HCT116 (cell line): Measurements from ENCODE around the gene GRM2. TPM values are rescaled to one million over a fixed set of nuclear protein-coding genes. Genes with fewer than 3 reads are reported as not detected.
"Not testable (repeated sequence)": the region's sequence is repeated elsewhere in the genome, so short reads cannot be mapped to it uniquely, and the experiment has no call there.

Experiments used
- ATAC-seq: fragments of 200-7000 bp; cut with Tn5 transposase; 2 replicates; pipeline ENCODE4 v1.9.1; 2020; ENCODE audit warnings: mild to moderate bottlenecking, moderate library complexity
- BruUV-seq: library from RNA; stranded (reverse); fragments of 400-500 nt; replicated peaks from 2 replicates; lab custom pipeline; 2021; lab: Mats Ljungman, UMichigan
- CTCF ChIA-PET: fragments of 300-600 bp; sonication (Branson Sonifier 250); formaldehyde crosslinking; loops from one replicate; lab custom pipeline; 2021; ENCODE audit warnings: antibody characterized with exemption; lab: Charles Lee
- POLR2A ChIA-PET: fragments of 300-600, 350-600 bp; sonication (Branson Sonifier 250); formaldehyde crosslinking; loops from one replicate; lab custom pipeline; 2021; ENCODE audit warnings: antibody characterized with exemption; lab: Charles Lee
- RAD21 ChIA-PET, 2 experiments: fragments of 300-600 bp; sonication (Branson Sonifier 250); formaldehyde crosslinking; loops; one replicate each; lab custom pipeline; 2023; ENCODE audit warnings: low total read pairs in 2 of 2; ENCODE audit not compliant: uncharacterized antibody in 2 of 2, unreplicated experiment in 2 of 2, low non-redundant PET in 1 of 2; lab: Charles Lee
- DNase-seq: peaks from one replicate; pipeline ENCODE4 v3.0.0-alpha.2; 2010; ENCODE audit warnings: low read depth, low spot score
- H2AFZ ChIP-seq: fragments of 200-600 bp; shearing (Covaris generic), sonication (generic); 2 replicates; pipeline ENCODE4 v1.6.1; 2017; ENCODE audit warnings: low read depth, mixed run types, mixed read lengths, antibody characterized with exemption, low read length; ENCODE audit not compliant: poor library complexity, severe bottlenecking
- H3K27ac ChIP-seq: 2 replicates; pipeline ENCODE4 v1.5.1; 2012; ENCODE audit warnings: low read depth, low read length
- H3K27me3 ChIP-seq: fragments of 200-600 bp; sonication (generic); 2 replicates; pipeline ENCODE4 v1.6.1; 2016; ENCODE audit warnings: mixed run types, low read length, mixed read lengths; ENCODE audit not compliant: insufficient read depth
- H3K36me3 ChIP-seq, 2 experiments: fragments of 200-500 bp in 1 of 2; fragments of 200-600 bp in 1 of 2; sonication (Bioruptor generic) in 1 of 2; sonication (generic) in 1 of 2; 2 replicates each; pipeline versions ENCODE4 v1.5.1 to v1.6.1; 2014 to 2016; ENCODE audit warnings: low read length in 2 of 2, inconsistent platforms in 1 of 2, mixed read lengths in 1 of 2, mixed run types in 1 of 2; ENCODE audit not compliant: insufficient read depth in 2 of 2, control insufficient read depth in 1 of 2
- H3K4me1 ChIP-seq, 2 experiments: fragments of 200-600 bp in 1 of 2; sonication (generic) in 1 of 2; 2 replicates each; pipeline versions ENCODE4 v1.5.1 to v1.6.1; 2012 to 2017; ENCODE audit warnings: low read length in 2 of 2, inconsistent platforms in 1 of 2, mild to moderate bottlenecking in 1 of 2, mixed read lengths in 1 of 2, mixed run types in 1 of 2, moderate library complexity in 1 of 2; ENCODE audit not compliant: insufficient read depth in 2 of 2, control insufficient read depth in 1 of 2
- H3K4me2 ChIP-seq: fragments of 200-600 bp; sonication (generic); 2 replicates; pipeline ENCODE4 v1.6.1; 2017; ENCODE audit warnings: mixed run types, low read length, mixed read lengths
- H3K4me3 ChIP-seq, 2 experiments: fragments of 200-600 bp in 1 of 2; sonication (generic) in 1 of 2; replicated peaks in 1 of 2; 2 replicates each; pipeline ENCODE4 v1.5.1; 2011 to 2016; ENCODE audit warnings: low read length in 2 of 2, control low read depth in 1 of 2, low read depth in 1 of 2, mild to moderate bottlenecking in 1 of 2, mixed read lengths in 1 of 2, mixed run types in 1 of 2
- H3K79me2 ChIP-seq: fragments of 200-600 bp; sonication (generic); 2 replicates; pipeline ENCODE4 v1.6.1; 2017; ENCODE audit warnings: mild to moderate bottlenecking, mixed run types, low read length, moderate library complexity, mixed read lengths; ENCODE audit not compliant: insufficient read depth
- H3K9ac ChIP-seq: fragments of 200-600 bp; sonication (generic); 2 replicates; pipeline ENCODE4 v1.6.1; 2016; ENCODE audit warnings: low read length, mixed read lengths
- H3K9me2 ChIP-seq: fragments of 200-600 bp; sonication (generic), shearing (Covaris generic); 2 replicates; pipeline ENCODE4 v1.6.1; 2017; ENCODE audit warnings: mixed run types, mild to moderate bottlenecking, moderate library complexity; ENCODE audit not compliant: insufficient read depth
- H3K9me3 ChIP-seq, 2 experiments: fragments of 200-500 bp in 1 of 2; fragments of 200-600 bp in 1 of 2; sonication (Bioruptor generic) in 1 of 2; sonication (generic) in 1 of 2; 2 replicates each; pipeline ENCODE4 v1.6.1; 2014 to 2017; ENCODE audit warnings: low read length in 2 of 2, mixed read lengths in 2 of 2, inconsistent platforms in 1 of 2, low read depth in 1 of 2, mild to moderate bottlenecking in 1 of 2, mixed run types in 1 of 2, moderate library complexity in 1 of 2; ENCODE audit not compliant: control insufficient read depth in 1 of 2, insufficient read depth in 1 of 2
- H4K20me1 ChIP-seq: fragments of 200-600 bp; sonication (generic), shearing (Covaris generic); 2 replicates; pipeline ENCODE4 v1.6.1; 2017; ENCODE audit warnings: mixed run types, mild to moderate bottlenecking, moderate library complexity; ENCODE audit not compliant: insufficient read depth
- CBX3 ChIP-seq: IDR thresholded peaks from 2 replicates; pipeline ENCODE4 v1.6.1; 2012; ENCODE audit warnings: low read depth
- CEBPB ChIP-seq: IDR thresholded peaks from 2 replicates; pipeline ENCODE4 v1.6.1; 2012; ENCODE audit warnings: low read depth
- EGR1 ChIP-seq: IDR thresholded peaks from 2 replicates; pipeline ENCODE4 v1.6.1; 2012; ENCODE audit warnings: low read depth
- EZH2 ChIP-seq: fragments of 200-600 bp; sonication (generic); IDR thresholded peaks from 2 replicates; pipeline ENCODE4 v1.6.1; 2017; ENCODE audit warnings: antibody characterized with exemption, mixed run types
- FOSL1 ChIP-seq: IDR thresholded peaks from 2 replicates; pipeline ENCODE4 v1.6.1; 2012; ENCODE audit warnings: low read depth
- SRF ChIP-seq: IDR thresholded peaks from 2 replicates; pipeline ENCODE4 v1.6.1; 2012; ENCODE audit warnings: low read depth
- ZNF274 ChIP-seq: fragments of 200-500 bp; sonication (Bioruptor generic); IDR thresholded peaks from 2 replicates; pipeline ENCODE4 v1.6.1; 2014; ENCODE audit warnings: mild to moderate bottlenecking, low read depth, low read length, inconsistent platforms
- intact Hi-C: fragments of 100-400 bp; cut with micrococcal nuclease; formaldehyde crosslinking; loops from 2 replicates; pipeline ENCODE4 v1.10.0; 2022
- total RNA-seq: library from RNA; stranded (reverse); gene quantifications from one replicate; pipeline ENCODE4 v1.2.1, GENCODE V29; 2021; ENCODE audit not compliant: unreplicated experiment
- TF ChIP-seq, protein P1 (sequence below): IDR thresholded peaks from 2 replicates; pipeline ENCODE4 v1.6.1; 2012
- TF ChIP-seq, protein P2 (sequence below): IDR thresholded peaks from 2 replicates; pipeline ENCODE4 v1.6.1; 2012; ENCODE audit warnings: low read depth
- TF ChIP-seq, protein P3 (sequence below): IDR thresholded peaks from 2 replicates; pipeline ENCODE4 v1.6.1; 2011; ENCODE audit warnings: mild to moderate bottlenecking, low read length, moderate library complexity; ENCODE audit not compliant: insufficient replicate concordance; ENCODE audit errors: extremely low read depth

GRM2 gene
- total RNA-seq, 1 experiment from 2014 or later = 0.32 TPM

DNA sequence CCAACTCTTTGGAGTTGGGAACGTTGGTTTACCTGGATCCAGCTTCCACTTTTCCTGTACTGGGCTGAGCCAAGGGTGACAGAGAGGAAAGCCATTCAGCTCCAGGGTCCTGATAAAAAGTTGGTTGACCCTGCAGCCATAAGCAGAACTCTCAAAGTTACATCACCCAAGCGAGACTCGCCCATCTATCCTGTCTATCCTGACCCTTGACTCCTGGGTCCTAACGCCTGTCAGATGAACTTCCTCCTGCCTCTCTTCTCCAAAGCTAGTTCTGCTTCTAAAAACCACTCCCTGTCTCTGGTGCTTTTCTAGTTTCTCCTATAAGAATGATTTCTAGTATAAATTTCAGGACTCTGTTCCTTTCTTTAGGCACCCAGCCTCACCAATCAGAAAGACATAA lies 36.1 kb downstream of the GRM2 start:
- H3K4me3 ChIP-seq, H3K9ac ChIP-seq, H3K79me2 ChIP-seq, BruUV-seq, H2AFZ ChIP-seq, DNase-seq, H4K20me1 ChIP-seq, CTCF ChIA-PET, H3K27ac ChIP-seq, RAD21 ChIA-PET, intact Hi-C loops, H3K4me1 ChIP-seq, H3K36me3 ChIP-seq, H3K27me3 ChIP-seq, H3K9me2 ChIP-seq, POLR2A ChIA-PET, H3K9me3 ChIP-seq, ATAC-seq, H3K4me2 ChIP-seq: not testable (repeated sequence)
- peak; percentile 23; the same call in 1 of the 2 replicates for TF ChIP-seq FOSL1

DNA sequence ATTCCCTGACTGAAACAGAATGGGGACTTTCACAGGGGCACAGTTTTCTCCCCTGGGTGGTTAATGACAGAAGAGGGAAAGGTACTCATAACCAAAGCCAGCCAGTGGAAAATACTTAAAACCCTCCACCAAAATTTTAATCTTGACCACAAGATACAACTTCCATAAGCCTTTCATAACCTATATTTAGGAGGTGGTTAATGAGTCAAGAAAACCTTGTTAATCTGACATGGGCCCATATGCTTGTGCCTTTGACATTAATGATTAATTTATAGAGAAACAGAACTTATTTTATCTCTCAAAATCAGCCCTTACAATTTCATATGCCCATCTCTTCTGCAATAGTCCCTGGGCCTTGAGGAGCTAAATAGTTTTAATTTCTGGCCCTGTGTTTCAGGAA lies 41.0 kb downstream of the GRM2 start:
- RAD21 ChIA-PET = no interaction called here
- TF ChIP-seq CEBPB (no peak), CBX3 (no peak), SRF (no peak), EGR1 (no peak), ZNF274 (no peak), EZH2 (no peak)
- TF ChIP-seq, protein P1, sequence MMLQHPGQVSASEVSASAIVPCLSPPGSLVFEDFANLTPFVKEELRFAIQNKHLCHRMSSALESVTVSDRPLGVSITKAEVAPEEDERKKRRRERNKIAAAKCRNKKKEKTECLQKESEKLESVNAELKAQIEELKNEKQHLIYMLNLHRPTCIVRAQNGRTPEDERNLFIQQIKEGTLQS = no peak
- TF ChIP-seq, protein P2, sequence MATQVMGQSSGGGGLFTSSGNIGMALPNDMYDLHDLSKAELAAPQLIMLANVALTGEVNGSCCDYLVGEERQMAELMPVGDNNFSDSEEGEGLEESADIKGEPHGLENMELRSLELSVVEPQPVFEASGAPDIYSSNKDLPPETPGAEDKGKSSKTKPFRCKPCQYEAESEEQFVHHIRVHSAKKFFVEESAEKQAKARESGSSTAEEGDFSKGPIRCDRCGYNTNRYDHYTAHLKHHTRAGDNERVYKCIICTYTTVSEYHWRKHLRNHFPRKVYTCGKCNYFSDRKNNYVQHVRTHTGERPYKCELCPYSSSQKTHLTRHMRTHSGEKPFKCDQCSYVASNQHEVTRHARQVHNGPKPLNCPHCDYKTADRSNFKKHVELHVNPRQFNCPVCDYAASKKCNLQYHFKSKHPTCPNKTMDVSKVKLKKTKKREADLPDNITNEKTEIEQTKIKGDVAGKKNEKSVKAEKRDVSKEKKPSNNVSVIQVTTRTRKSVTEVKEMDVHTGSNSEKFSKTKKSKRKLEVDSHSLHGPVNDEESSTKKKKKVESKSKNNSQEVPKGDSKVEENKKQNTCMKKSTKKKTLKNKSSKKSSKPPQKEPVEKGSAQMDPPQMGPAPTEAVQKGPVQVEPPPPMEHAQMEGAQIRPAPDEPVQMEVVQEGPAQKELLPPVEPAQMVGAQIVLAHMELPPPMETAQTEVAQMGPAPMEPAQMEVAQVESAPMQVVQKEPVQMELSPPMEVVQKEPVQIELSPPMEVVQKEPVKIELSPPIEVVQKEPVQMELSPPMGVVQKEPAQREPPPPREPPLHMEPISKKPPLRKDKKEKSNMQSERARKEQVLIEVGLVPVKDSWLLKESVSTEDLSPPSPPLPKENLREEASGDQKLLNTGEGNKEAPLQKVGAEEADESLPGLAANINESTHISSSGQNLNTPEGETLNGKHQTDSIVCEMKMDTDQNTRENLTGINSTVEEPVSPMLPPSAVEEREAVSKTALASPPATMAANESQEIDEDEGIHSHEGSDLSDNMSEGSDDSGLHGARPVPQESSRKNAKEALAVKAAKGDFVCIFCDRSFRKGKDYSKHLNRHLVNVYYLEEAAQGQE = no peak
- TF ChIP-seq, protein P3, sequence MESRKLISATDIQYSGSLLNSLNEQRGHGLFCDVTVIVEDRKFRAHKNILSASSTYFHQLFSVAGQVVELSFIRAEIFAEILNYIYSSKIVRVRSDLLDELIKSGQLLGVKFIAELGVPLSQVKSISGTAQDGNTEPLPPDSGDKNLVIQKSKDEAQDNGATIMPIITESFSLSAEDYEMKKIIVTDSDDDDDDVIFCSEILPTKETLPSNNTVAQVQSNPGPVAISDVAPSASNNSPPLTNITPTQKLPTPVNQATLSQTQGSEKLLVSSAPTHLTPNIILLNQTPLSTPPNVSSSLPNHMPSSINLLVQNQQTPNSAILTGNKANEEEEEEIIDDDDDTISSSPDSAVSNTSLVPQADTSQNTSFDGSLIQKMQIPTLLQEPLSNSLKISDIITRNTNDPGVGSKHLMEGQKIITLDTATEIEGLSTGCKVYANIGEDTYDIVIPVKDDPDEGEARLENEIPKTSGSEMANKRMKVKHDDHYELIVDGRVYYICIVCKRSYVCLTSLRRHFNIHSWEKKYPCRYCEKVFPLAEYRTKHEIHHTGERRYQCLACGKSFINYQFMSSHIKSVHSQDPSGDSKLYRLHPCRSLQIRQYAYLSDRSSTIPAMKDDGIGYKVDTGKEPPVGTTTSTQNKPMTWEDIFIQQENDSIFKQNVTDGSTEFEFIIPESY = no peak
- DNase-seq (no peak), ATAC-seq (no peak)
- Histone ChIP-seq H3K9ac (no peak overlapping the region), H3K4me1 (no peaks in the 10 kb centered on the region), H4K20me1 (no peaks in the 10 kb centered on the region), H3K9me2 (no peaks in the 10 kb centered on the region), H3K36me3 (no peaks in the 10 kb centered on the region), H3K27ac (no peak overlapping the region), H3K27me3 (no peaks in the 10 kb centered on the region), H3K9me3 (0 out of 4 replicates have a peak, but pooled peaks cover 0 to 4% of the 10 kb centered on the region in 2 experiments), H2AFZ (no peak overlapping the region), H3K4me3 (no peak overlapping the region), H3K4me2 (no peak overlapping the region), H3K79me2 (no peaks in the 10 kb centered on the region)
- CTCF ChIA-PET = no interaction called here
- POLR2A ChIA-PET = no interaction called here
- no TSS peak for BruUV-seq
- intact Hi-C loops = no loop called here
